ENCODE data around the gene GRIK3.
"Not testable (repeated sequence)": the region's sequence is repeated elsewhere in the genome, so short reads cannot be mapped to it uniquely, and the experiment has no call there.

Gene GRIK3

GRCh38 chr1:36913016-36913415 is 121.3 kb downstream of the GRIK3 start:
- H3K27me3 ChIP-seq (ENCODE audit: control insufficient read depth, insufficient read depth, low read length): no peaks in the 10 kb centered on the region
- no peak overlapping the region for H3K9ac ChIP-seq (ENCODE audit: low read length)
- H3K27ac ChIP-seq (ENCODE audit: low read length): no peak overlapping the region
- peaks cover 8% of the 10 kb centered on the region for H3K4me1 ChIP-seq (ENCODE audit: control insufficient read depth, low read depth, low read length)
- no peaks in the 10 kb centered on the region for H3K36me3 ChIP-seq (ENCODE audit: control insufficient read depth, low read depth, low read length)
- no peak overlapping the region for H3K4me3 ChIP-seq (ENCODE audit: low read length)
- no peaks in the 10 kb centered on the region for H3K9me3 ChIP-seq (ENCODE audit: control insufficient read depth, low read depth, low read length)

- no peak overlapping the region for H3K27ac ChIP-seq (ENCODE audit: low read length)
- H3K4me3 ChIP-seq (ENCODE audit: low read length): no peak overlapping the region
- no peaks in the 10 kb centered on the region for H3K9me3 ChIP-seq (ENCODE audit: control insufficient read depth, low read depth, low read length)
- H3K27me3 ChIP-seq (ENCODE audit: control insufficient read depth, insufficient read depth, low read length): no peaks in the 10 kb centered on the region
- no peak overlapping the region for H3K9ac ChIP-seq (ENCODE audit: low read length)
- H3K4me1 ChIP-seq (ENCODE audit: control insufficient read depth, low read depth, low read length): peaks cover 8% of the 10 kb centered on the region
- H3K36me3 ChIP-seq (ENCODE audit: control insufficient read depth, low read depth, low read length): no peaks in the 10 kb centered on the region
These were observed 121.9 kb downstream of the GRIK3 start for GRCh38 chr1:36912365-36912865.

- no peak overlapping the region for H3K27ac ChIP-seq (ENCODE audit: low read length)
- no peaks in the 10 kb centered on the region for H3K9me3 ChIP-seq (ENCODE audit: control insufficient read depth, low read depth, low read length)
- no peak overlapping the region for H3K9ac ChIP-seq (ENCODE audit: low read length)
These were observed 122.6 kb downstream of the GRIK3 start for GRCh38 chr1:36911561-36912364.

GRCh38 chr1:36910886-36911540 is 123.3 kb downstream of the GRIK3 start:
- Histone ChIP-seq H3K27ac (ENCODE audit: low read length) (no peak overlapping the region), H3K4me1 (ENCODE audit: control insufficient read depth, low read depth, low read length) (peaks cover 8% of the 10 kb centered on the region), H3K27me3 (ENCODE audit: control insufficient read depth, insufficient read depth, low read length) (no peaks in the 10 kb centered on the region), H3K9me3 (ENCODE audit: control insufficient read depth, low read depth, low read length) (no peaks in the 10 kb centered on the region), H3K4me3 (ENCODE audit: low read length) (no peak overlapping the region), H3K9ac (ENCODE audit: low read length) (no peak overlapping the region), H3K36me3 (ENCODE audit: control insufficient read depth, low read depth, low read length) (no peaks in the 10 kb centered on the region)

More at GRCh38 chr1:36911561-36912364, 122.6 kb downstream of the GRIK3 start:
- Histone ChIP-seq H3K4me1 (ENCODE audit: control insufficient read depth, low read depth, low read length) (peaks cover 8% of the 10 kb centered on the region), H3K27me3 (ENCODE audit: control insufficient read depth, insufficient read depth, low read length) (no peaks in the 10 kb centered on the region), H3K4me3 (ENCODE audit: low read length) (no peak overlapping the region), H3K36me3 (ENCODE audit: control insufficient read depth, low read depth, low read length) (no peaks in the 10 kb centered on the region)

- H3K36me3 ChIP-seq (ENCODE audit: control insufficient read depth, low read depth, low read length): no peaks in the 10 kb centered on the region
- no peak overlapping the region for H3K4me3 ChIP-seq (ENCODE audit: low read length)
- H3K9me3 ChIP-seq (ENCODE audit: control insufficient read depth, low read depth, low read length): no peaks in the 10 kb centered on the region
- no peak overlapping the region for H3K9ac ChIP-seq (ENCODE audit: low read length)
- no peaks in the 10 kb centered on the region for H3K27me3 ChIP-seq (ENCODE audit: control insufficient read depth, insufficient read depth, low read length)
- H3K27ac ChIP-seq (ENCODE audit: low read length): no peak overlapping the region
- H3K4me1 ChIP-seq (ENCODE audit: control insufficient read depth, low read depth, low read length): peaks cover 8% of the 10 kb centered on the region
These were observed 124.2 kb downstream of the GRIK3 start for GRCh38 chr1:36909946-36910725.

GRCh38 chr1:36909359-36909758 is 125.0 kb downstream of the GRIK3 start:
- H3K9ac ChIP-seq (ENCODE audit: low read length); H3K9me3 ChIP-seq (ENCODE audit: control insufficient read depth, low read depth, low read length); H3K27me3 ChIP-seq (ENCODE audit: control insufficient read depth, insufficient read depth, low read length); H3K36me3 ChIP-seq (ENCODE audit: control insufficient read depth, low read depth, low read length); H3K27ac ChIP-seq (ENCODE audit: low read length); H3K4me1 ChIP-seq (ENCODE audit: control insufficient read depth, low read depth, low read length); H3K4me3 ChIP-seq (ENCODE audit: low read length): not testable (repeated sequence)

GRCh38 chr1:36908096-36908495 is 126.2 kb downstream of the GRIK3 start:
- Histone ChIP-seq H3K4me3 (ENCODE audit: low read length) (no peak overlapping the region), H3K27me3 (ENCODE audit: control insufficient read depth, insufficient read depth, low read length) (no peaks in the 10 kb centered on the region), H3K4me1 (ENCODE audit: control insufficient read depth, low read depth, low read length) (no peaks in the 10 kb centered on the region), H3K36me3 (ENCODE audit: control insufficient read depth, low read depth, low read length) (no peaks in the 10 kb centered on the region), H3K9ac (ENCODE audit: low read length) (no peak overlapping the region), H3K27ac (ENCODE audit: low read length) (no peak overlapping the region), H3K9me3 (ENCODE audit: control insufficient read depth, low read depth, low read length) (no peaks in the 10 kb centered on the region)

GRCh38 chr1:36906555-36906954 is 127.8 kb downstream of the GRIK3 start:
- H3K36me3 ChIP-seq (ENCODE audit: control insufficient read depth, low read depth, low read length): no peaks in the 10 kb centered on the region
- H3K9me3 ChIP-seq (ENCODE audit: control insufficient read depth, low read depth, low read length): no peaks in the 10 kb centered on the region
- no peak overlapping the region for H3K9ac ChIP-seq (ENCODE audit: low read length)
- H3K27me3 ChIP-seq (ENCODE audit: control insufficient read depth, insufficient read depth, low read length): no peaks in the 10 kb centered on the region
- no peaks in the 10 kb centered on the region for H3K4me1 ChIP-seq (ENCODE audit: control insufficient read depth, low read depth, low read length)
- H3K4me3 ChIP-seq (ENCODE audit: low read length): no peak overlapping the region
- H3K27ac ChIP-seq (ENCODE audit: low read length): no peak overlapping the region

GRCh38 chr1:36905941-36906340 is 128.4 kb downstream of the GRIK3 start:
- Histone ChIP-seq H3K36me3 (ENCODE audit: control insufficient read depth, low read depth, low read length) (no peaks in the 10 kb centered on the region), H3K27me3 (ENCODE audit: control insufficient read depth, insufficient read depth, low read length) (no peaks in the 10 kb centered on the region), H3K9me3 (ENCODE audit: control insufficient read depth, low read depth, low read length) (no peaks in the 10 kb centered on the region), H3K9ac (ENCODE audit: low read length) (no peak overlapping the region), H3K27ac (ENCODE audit: low read length) (no peak overlapping the region), H3K4me3 (ENCODE audit: low read length) (no peak overlapping the region), H3K4me1 (ENCODE audit: control insufficient read depth, low read depth, low read length) (no peaks in the 10 kb centered on the region)

- Histone ChIP-seq H3K9ac (ENCODE audit: low read length) (no peak overlapping the region), H3K4me1 (ENCODE audit: control insufficient read depth, low read depth, low read length) (no peaks in the 10 kb centered on the region), H3K36me3 (ENCODE audit: control insufficient read depth, low read depth, low read length) (no peaks in the 10 kb centered on the region), H3K4me3 (ENCODE audit: low read length) (no peak overlapping the region), H3K9me3 (ENCODE audit: control insufficient read depth, low read depth, low read length) (no peaks in the 10 kb centered on the region), H3K27ac (ENCODE audit: low read length) (no peak overlapping the region), H3K27me3 (ENCODE audit: control insufficient read depth, insufficient read depth, low read length) (no peaks in the 10 kb centered on the region)
These were observed 134.2 kb downstream of the GRIK3 start for GRCh38 chr1:36900128-36900527.

GRCh38 chr1:36897813-36898212 is 136.5 kb downstream of the GRIK3 start:
- not testable (repeated sequence) for H3K36me3 ChIP-seq (ENCODE audit: control insufficient read depth, low read depth, low read length); H3K27me3 ChIP-seq (ENCODE audit: control insufficient read depth, insufficient read depth, low read length); H3K9ac ChIP-seq (ENCODE audit: low read length); H3K4me3 ChIP-seq (ENCODE audit: low read length); H3K9me3 ChIP-seq (ENCODE audit: control insufficient read depth, low read depth, low read length); H3K27ac ChIP-seq (ENCODE audit: low read length); H3K4me1 ChIP-seq (ENCODE audit: control insufficient read depth, low read depth, low read length)
